GM12878 (cell line): ENCODE results near the gene TRIOBP. TPM values are rescaled to one million over a fixed set of nuclear protein-coding genes. Genes with fewer than 3 reads are reported as not detected.

Experiments
- ATAC-seq: fragments of 200-7000 bp; cut with Tn5 transposase; 3 replicates; pipeline ENCODE4 v1.9.1; 2020; ENCODE audit warnings: mild to moderate bottlenecking, moderate library complexity
- BruUV-seq: library from RNA; stranded (reverse); fragments of 400-500 nt; replicated peaks from 2 replicates; lab custom pipeline; 2021; lab: Mats Ljungman, UMichigan
- CTCF ChIA-PET: fragments of 300-600 bp; sonication (Branson Sonifier 250); formaldehyde crosslinking; extraction: SDS; loops from one replicate; lab custom pipeline; 2021; ENCODE audit warnings: inconsistent platforms; lab: Yijun Ruan, JAX
- POLR2A ChIA-PET: fragments of 350-600 bp; formaldehyde crosslinking; extraction: SDS; loops from one replicate; lab custom pipeline; 2021; ENCODE audit warnings: inconsistent platforms; lab: Charles Lee
- RAD21 ChIA-PET: fragments of 300-600 bp; sonication (Branson Sonifier 250); formaldehyde crosslinking; loops from one replicate; lab custom pipeline; 2023; ENCODE audit warnings: antibody characterized with exemption; ENCODE audit not compliant: unreplicated experiment; lab: Charles Lee
- SMC1A ChIA-PET: fragments of 300-600 bp; sonication (Branson Sonifier 250); formaldehyde crosslinking; loops from one replicate; lab custom pipeline; 2023; ENCODE audit not compliant: unreplicated experiment, uncharacterized antibody; lab: Charles Lee
- DNase-seq: peaks from one replicate; pipeline ENCODE4 v3.0.0-alpha.2; 2011; ENCODE audit warnings: low read depth, low spot score
- FAIRE-seq: peaks from 3 replicates; lab custom pipeline; 2011; peaks lifted over from hg19 to GRCh38; lab: Jason Lieb, UNC
- H2AFZ ChIP-seq: 2 replicates; pipeline ENCODE4 v1.6.0; 2011; ENCODE audit warnings: low read depth, low read length, control low read depth; ENCODE audit not compliant: control insufficient read depth
- H3K27ac ChIP-seq: 2 replicates; pipeline ENCODE4 v1.5.1; 2011; ENCODE audit warnings: control low read depth; ENCODE audit not compliant: control insufficient read depth, insufficient read depth
- H3K27me3 ChIP-seq, 2 experiments: replicated peaks in 1 of 2; 2 replicates each; pipeline versions ENCODE4 v1.6.0 to v1.6.1; 2011; ENCODE audit warnings: low read length in 1 of 2; ENCODE audit not compliant: control insufficient read depth in 2 of 2, insufficient read depth in 2 of 2
- H3K36me3 ChIP-seq, 2 experiments: 2 replicates each; pipeline ENCODE4 v1.5.1; 2011; ENCODE audit warnings: low read length in 1 of 2; ENCODE audit not compliant: control insufficient read depth in 2 of 2, insufficient read depth in 2 of 2
- H3K4me1 ChIP-seq: 2 replicates; pipeline ENCODE4 v1.6.1; 2011; ENCODE audit warnings: mild to moderate bottlenecking, low read length, moderate library complexity, mixed read lengths; ENCODE audit not compliant: control insufficient read depth, insufficient read depth
- H3K4me2 ChIP-seq: 2 replicates; pipeline ENCODE4 v1.6.0; 2011; ENCODE audit warnings: control low read depth; ENCODE audit not compliant: control insufficient read depth, insufficient read depth
- H3K4me3 ChIP-seq: fragments of 200-600 bp; sonication (generic); 2 replicates; pipeline ENCODE4 v1.5.1; 2016
- H3K79me2 ChIP-seq: 2 replicates; pipeline ENCODE4 v1.6.0; 2011; ENCODE audit warnings: low read length; ENCODE audit not compliant: control insufficient read depth, insufficient read depth
- H3K9ac ChIP-seq: 2 replicates; pipeline ENCODE4 v1.8.0; 2011; ENCODE audit warnings: low read length, control low read depth, mixed read lengths; ENCODE audit not compliant: control insufficient read depth, insufficient read depth
- H3K9me3 ChIP-seq: replicated peaks from 3 replicates; pipeline ENCODE4 v1.5.1; 2011; ENCODE audit warnings: mild to moderate bottlenecking, low read length; ENCODE audit not compliant: control insufficient read depth, insufficient read depth
- H4K20me1 ChIP-seq: 2 replicates; pipeline ENCODE4 v1.6.0; 2011; ENCODE audit not compliant: control insufficient read depth, insufficient read depth
- BHLHE40 ChIP-seq, 2 experiments: fragments of 450-650 bp in 1 of 2; IDR thresholded peaks; 2 replicates each; pipeline ENCODE4 v1.6.1; 2011 to 2017; ENCODE audit warnings: low read depth in 2 of 2, borderline replicate concordance in 1 of 2, improper control_type of control experiment in 1 of 2, low read length in 1 of 2, mild to moderate bottlenecking in 1 of 2
- GABPA ChIP-seq: IDR thresholded peaks from 2 replicates; pipeline ENCODE4 v1.6.1; 2014; ENCODE audit warnings: antibody characterized with exemption, low read depth, mild to moderate bottlenecking, inconsistent platforms
- KAT2A ChIP-seq: conservative IDR thresholded peaks from 2 replicates; pipeline ENCODE4 v1.6.1; 2011; ENCODE audit warnings: low read depth, low read length; ENCODE audit not compliant: control insufficient read depth
- LARP7 ChIP-seq: fragments of 450-650 bp; IDR thresholded peaks from 2 replicates; pipeline ENCODE4 v1.6.1; 2017; ENCODE audit warnings: mild to moderate bottlenecking
- RAD51 ChIP-seq: fragments of 450-650 bp; IDR thresholded peaks from 2 replicates; pipeline ENCODE4 v1.6.1; 2016; ENCODE audit warnings: moderate library complexity, mild to moderate bottlenecking, inconsistent platforms
- SUPT20H ChIP-seq: IDR thresholded peaks from 2 replicates; pipeline ENCODE4 v1.6.1; 2011; ENCODE audit warnings: low read depth, mild to moderate bottlenecking, low read length, moderate library complexity, borderline replicate concordance; ENCODE audit not compliant: control insufficient read depth
- YY1 ChIP-seq: IDR thresholded peaks from 2 replicates; pipeline ENCODE4 v1.6.1; 2011; ENCODE audit warnings: low read depth, mild to moderate bottlenecking, low read length
- WGBS: methylation state at CpG from one replicate; pipeline ENCODE4 v1.1.6; 2016; ENCODE audit warnings: low lambda C conversion rate; ENCODE audit not compliant: insufficient replicate concordance, insufficient coverage; ENCODE audit errors: missing lambda C conversion rate; 5-methylcytosine and 5-hydroxymethylcytosine counted together
- in situ Hi-C: fragments of 300-500 bp; cut with MboI; formaldehyde crosslinking; loops from 9 replicates; pipeline ENCODE4 v1.14.3; 2018; ENCODE audit warnings: mixed read lengths
- intact Hi-C: fragments of 100-400 bp; cut with micrococcal nuclease; formaldehyde crosslinking; loops from one replicate; pipeline ENCODE4 v1.14.2; 2022; ENCODE audit not compliant: unreplicated experiment
- polyA plus RNA-seq, 11 experiments: library from polyadenylated mRNA; depleted of rRNA in 4 of 11; unstranded in 6 of 11; stranded (reverse) in 5 of 11; fragments of >200 nt; fragmentation: Nextera tagmentation in 4 of 11; fragmentation: Illumina TruSeq in 1 of 11; extraction: Ambion mirVana in 4 of 11; extraction: Trizol in 1 of 11; gene quantifications; 1 replicate in 1 of 11; 2 replicates in 10 of 11; pipeline versions ENCODE4 v1.2.1 to v1.2.3, GENCODE V29; 2011 to 2016; ENCODE audit warnings: inconsistent platforms in 2 of 11, missing spikeins in 2 of 11, low read depth in 1 of 11
- total RNA-seq, 4 experiments: library from RNA; depleted of rRNA in 3 of 4; stranded (reverse); fragments of >200 nt in 3 of 4; fragmentation: Illumina TruSeq in 1 of 4; extraction: Trizol in 1 of 4; gene quantifications; 2 replicates each; pipeline versions ENCODE4 v1.2.1 to v1.2.3, GENCODE V29; 2013 to 2021
- TF ChIP-seq, protein P1 (sequence below): IDR thresholded peaks from 2 replicates; pipeline ENCODE4 v1.6.1; 2011; ENCODE audit warnings: borderline replicate concordance, low read depth, mild to moderate bottlenecking, moderate library complexity, mixed read lengths, low read length; ENCODE audit not compliant: insufficient read depth; ENCODE audit errors: extremely low read length

Gene TRIOBP
- total and polyA plus RNA-seq, 10 of the 15 experiments (the other 5 are each of a cell fraction or from before 2014, with no cell fraction given) = 0.21 to 23.6 (median 11.9) TPM

GRCh38 chr22:37801946-37802309 is 105.1 kb downstream of the TRIOBP start:
- POLR2A ChIA-PET = no interaction called here
- Histone ChIP-seq H3K36me3 (no peaks in the 10 kb centered on the region), H4K20me1 (no peaks in the 10 kb centered on the region), H3K9me3 (no peaks in the 10 kb centered on the region; the same call in 2 of the 3 replicates), H3K4me2 (peak overlapping the region; percentile 92), H3K4me1 (peaks cover 8% of the 10 kb centered on the region), H3K4me3 (peak overlapping the region; percentile 58; the same call in 1 of the 2 replicates), H3K27ac (no peak overlapping the region), H3K79me2 (no peaks in the 10 kb centered on the region), H3K27me3 (peaks cover 10 to 32% of the 10 kb centered on the region in 2 experiments), H2AFZ (peak overlapping the region; percentile 75; the same call in 1 of the 2 replicates), H3K9ac (no peak overlapping the region)
- SMC1A ChIA-PET = no interaction called here
- RAD21 ChIA-PET = no interaction called here
- intact Hi-C loops (no loop called here), in situ Hi-C loops (no loop called here)
- 26% methylated on average over 11 of the region's 13 CpGs for WGBS
- FAIRE-seq = no peak
- DNase-seq = no peak
- TF ChIP-seq LARP7 (no peak), YY1 (no peak), KAT2A (no peak), SUPT20H (no peak), GABPA (no peak), BHLHE40 (IDR thresholded peaks at IDR 0.05; ENCODE audit: borderline replicate concordance in 1 of 2, low read depth in 2 of 2, low read length in 1 of 2) (peak; percentile 47 to 84; a peak in 3 of 4 replicates), RAD51 (peak; percentile 35; the same call in 1 of the 2 replicates)
- TF ChIP-seq, protein P1, sequence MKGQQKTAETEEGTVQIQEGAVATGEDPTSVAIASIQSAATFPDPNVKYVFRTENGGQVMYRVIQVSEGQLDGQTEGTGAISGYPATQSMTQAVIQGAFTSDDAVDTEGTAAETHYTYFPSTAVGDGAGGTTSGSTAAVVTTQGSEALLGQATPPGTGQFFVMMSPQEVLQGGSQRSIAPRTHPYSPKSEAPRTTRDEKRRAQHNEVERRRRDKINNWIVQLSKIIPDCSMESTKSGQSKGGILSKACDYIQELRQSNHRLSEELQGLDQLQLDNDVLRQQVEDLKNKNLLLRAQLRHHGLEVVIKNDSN = peak; percentile 33
- ATAC-seq = no peak
- CTCF ChIA-PET = interaction anchor here (0.9 kb wide), 1 partner anchor 141 kb away, joined by 3 read pairs; no protein-coding TSS in a partner anchor
- BruUV-seq = no TSS peak
